OCI-LY3 (cell line): ENCODE data around the gene SPG7.
"Not testable (repeated sequence)": the region's sequence is repeated elsewhere in the genome, so short reads cannot be mapped to it uniquely, and the experiment has no call there.

Experiments
- H2AFZ ChIP-seq: fragments of 200-600, 300-600 bp; shearing (Covaris generic); 2 replicates; pipeline ENCODE4 v1.6.0; 2014; ENCODE audit warnings: antibody characterized with exemption, low read depth, low read length
- H3K27ac ChIP-seq: fragments of 200-600, 300-600 bp; sonication (generic); 2 replicates; pipeline ENCODE4 v1.5.1; 2014; ENCODE audit warnings: mild to moderate bottlenecking, low read length, moderate library complexity, mixed read lengths
- H3K27me3 ChIP-seq: fragments of 200-600, 300-600 bp; sonication (generic); 2 replicates; pipeline ENCODE4 v1.6.1; 2014; ENCODE audit warnings: low read depth, low read length, mixed read lengths
- H3K36me3 ChIP-seq: fragments of 200-600, 300-600 bp; sonication (generic); replicated peaks from 2 replicates; pipeline ENCODE3; 2014; ENCODE audit warnings: low read depth, low read length, mixed read lengths
- H3K4me1 ChIP-seq: fragments of 300-600, 200-600 bp; sonication (generic); 2 replicates; pipeline ENCODE4 v1.6.1; 2014; ENCODE audit warnings: low read length, mixed read lengths
- H3K4me2 ChIP-seq: fragments of 200-600, 300-600 bp; sonication (generic); 2 replicates; pipeline ENCODE4 v1.6.1; 2014; ENCODE audit warnings: low read length, mixed read lengths
- H3K4me3 ChIP-seq: fragments of 300-600, 200-600 bp; sonication (generic); 2 replicates; pipeline ENCODE4 v1.5.1; 2014; ENCODE audit warnings: antibody characterized with exemption, mild to moderate bottlenecking, low read length, moderate library complexity
- H3K79me2 ChIP-seq: fragments of 300-600, 200-600 bp; shearing (Covaris generic); 2 replicates; pipeline ENCODE4 v1.6.1; 2014; ENCODE audit warnings: mild to moderate bottlenecking, low read length, mixed read lengths
- H3K9ac ChIP-seq: fragments of 300-600, 200-600 bp; shearing (Covaris generic); 2 replicates; pipeline ENCODE4 v1.6.0; 2014; ENCODE audit warnings: mild to moderate bottlenecking, low read length, moderate library complexity
- H3K9me3 ChIP-seq: fragments of 200-600, 300-600 bp; shearing (Covaris generic); 2 replicates; pipeline ENCODE4 v1.6.1; 2014; ENCODE audit warnings: low read length, mixed read lengths; ENCODE audit not compliant: insufficient read depth
- H4K20me1 ChIP-seq: fragments of 200-600, 300-600 bp; sonication (generic); 2 replicates; pipeline ENCODE4 v1.6.1; 2016; ENCODE audit warnings: low read length, mixed read lengths; ENCODE audit not compliant: insufficient read depth
- CTCF ChIP-seq: fragments of 200-600, 300-600 bp; sonication (generic); IDR thresholded peaks from 2 replicates; pipeline ENCODE4 v1.5.1; 2014; ENCODE audit warnings: antibody characterized with exemption, low read length, low read depth
- EZH2phosphoT487 ChIP-seq: fragments of 200-600 bp; shearing (Covaris generic); IDR thresholded peaks from 2 replicates; pipeline ENCODE4 v1.6.1; 2018; ENCODE audit warnings: antibody characterized with exemption, mixed run types, low read depth

SPG7 gene

GRCh38 chr16:89463312-89463711, 44.9 kb upstream of the SPG7 start:
- not testable (repeated sequence) for H3K4me3 ChIP-seq, H3K27ac ChIP-seq, H3K27me3 ChIP-seq, H3K9me3 ChIP-seq, H2AFZ ChIP-seq, H3K4me2 ChIP-seq, H3K4me1 ChIP-seq, H3K9ac ChIP-seq
- H4K20me1 ChIP-seq: peaks cover 84% of the 10 kb centered on the region
- peaks cover 17% of the 10 kb centered on the region for H3K36me3 ChIP-seq
- H3K79me2 ChIP-seq: peaks cover 96% of the 10 kb centered on the region

DNA sequence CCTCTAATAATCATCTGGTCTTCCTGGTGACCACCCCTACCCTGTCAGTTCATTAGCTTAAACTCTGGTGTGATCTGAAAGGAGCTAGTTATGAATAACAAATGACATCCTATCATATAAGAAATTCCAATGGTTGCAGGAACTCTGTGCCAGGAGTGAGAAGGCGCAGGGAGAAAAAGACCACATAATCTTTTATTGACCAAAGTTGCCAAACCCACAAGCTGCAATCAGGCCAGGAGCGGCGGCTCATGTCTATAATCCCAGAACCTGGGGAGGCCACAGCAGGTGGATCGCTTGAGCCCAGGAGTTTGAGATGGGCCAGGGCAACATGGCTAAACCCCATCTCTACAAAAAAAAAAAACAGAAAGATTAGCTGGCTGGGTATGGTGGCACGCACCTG, 41.3 kb upstream of the SPG7 start:
- H3K9ac ChIP-seq: no peak overlapping the region
- H3K4me1 ChIP-seq: no peaks in the 10 kb centered on the region
- no peak for TF ChIP-seq CTCF
- no peak for TF ChIP-seq EZH2phosphoT487
- H3K4me2 ChIP-seq: no peak overlapping the region
- no peak overlapping the region for H3K27ac ChIP-seq
- H4K20me1 ChIP-seq: peaks cover 84% of the 10 kb centered on the region
- no peaks in the 10 kb centered on the region for H3K9me3 ChIP-seq
- H2AFZ ChIP-seq: no peak overlapping the region
- H3K79me2 ChIP-seq: peaks cover 96% of the 10 kb centered on the region
- no peaks in the 10 kb centered on the region for H3K27me3 ChIP-seq
- H3K4me3 ChIP-seq: no peak overlapping the region
- H3K36me3 ChIP-seq: peaks cover 15% of the 10 kb centered on the region

DNA sequence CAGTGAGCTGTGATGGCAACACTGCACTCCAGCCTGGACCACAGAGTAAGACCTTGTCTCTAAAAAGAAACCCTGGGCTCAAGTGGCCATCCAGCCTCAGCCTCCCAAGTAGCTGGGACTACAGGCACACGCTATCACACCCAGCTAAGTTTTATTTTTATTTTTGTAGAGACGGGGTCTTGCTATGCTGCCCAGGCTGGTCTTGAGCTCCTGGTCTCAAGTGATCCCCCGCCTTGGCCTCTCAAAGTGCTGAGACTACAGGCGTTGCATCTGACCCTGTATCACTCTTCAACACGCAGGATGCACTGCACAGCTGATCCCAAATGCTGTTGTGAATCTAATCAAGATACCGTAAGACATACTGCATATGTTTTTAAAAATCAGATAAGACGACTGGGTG, 40.8 kb upstream of the SPG7 start:
- Histone ChIP-seq H3K36me3 (peaks cover 18% of the 10 kb centered on the region), H3K27me3 (no peaks in the 10 kb centered on the region)
- TF ChIP-seq EZH2phosphoT487 (no peak), CTCF (no peak)

DNA sequence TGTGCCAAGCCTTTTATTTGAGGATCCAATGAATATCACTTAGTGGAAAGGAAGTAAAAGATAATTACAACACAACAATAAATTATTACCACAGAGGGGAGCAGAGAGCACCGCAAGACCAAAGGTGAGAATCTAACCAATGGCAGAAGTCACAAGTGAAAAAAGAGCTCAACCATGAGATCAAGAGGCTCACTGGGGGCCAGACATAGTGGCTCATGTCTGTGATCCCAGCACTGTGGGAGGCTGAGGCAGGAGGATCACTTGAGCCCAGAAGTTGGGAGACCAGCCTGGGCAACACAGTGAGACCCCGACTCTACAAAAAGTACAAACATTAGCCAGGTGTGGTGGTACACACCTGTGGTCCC, 35.5 kb upstream of the SPG7 start:
- Histone ChIP-seq H4K20me1 (peaks cover 100% of the 10 kb centered on the region), H3K27ac (no peak overlapping the region), H2AFZ (no peak overlapping the region), H3K27me3 (no peaks in the 10 kb centered on the region), H3K79me2 (peaks cover 100% of the 10 kb centered on the region), H3K36me3 (peaks cover 11% of the 10 kb centered on the region), H3K9ac (no peak overlapping the region), H3K4me2 (no peak overlapping the region), H3K4me1 (peaks cover 16% of the 10 kb centered on the region), H3K4me3 (no peak overlapping the region), H3K9me3 (no peaks in the 10 kb centered on the region)
- no peak for TF ChIP-seq CTCF
- TF ChIP-seq EZH2phosphoT487: no peak

More for the DNA sequence above, 40.8 kb upstream of the SPG7 start:
- H4K20me1 ChIP-seq: peaks cover 88% of the 10 kb centered on the region
- no peaks in the 10 kb centered on the region for H3K9me3 ChIP-seq
- H3K4me3 ChIP-seq: no peak overlapping the region
- no peak overlapping the region for H2AFZ ChIP-seq
- no peak overlapping the region for H3K9ac ChIP-seq
- H3K4me2 ChIP-seq: no peak overlapping the region
- peaks cover 98% of the 10 kb centered on the region for H3K79me2 ChIP-seq
- no peak overlapping the region for H3K27ac ChIP-seq
- H3K4me1 ChIP-seq: no peaks in the 10 kb centered on the region

GRCh38 chr16:89473136-89473712, 35.0 kb upstream of the SPG7 start:
- peaks cover 22% of the 10 kb centered on the region for H3K4me1 ChIP-seq
- H3K27me3 ChIP-seq: no peaks in the 10 kb centered on the region
- no peak overlapping the region for H3K9ac ChIP-seq
- no peak overlapping the region for H3K27ac ChIP-seq
- peaks cover 100% of the 10 kb centered on the region for H4K20me1 ChIP-seq
- H3K4me2 ChIP-seq: no peak overlapping the region
- H2AFZ ChIP-seq: no peak overlapping the region
- no peaks in the 10 kb centered on the region for H3K9me3 ChIP-seq
- H3K36me3 ChIP-seq: peaks cover 8% of the 10 kb centered on the region
- TF ChIP-seq CTCF (no peak), EZH2phosphoT487 (no peak)
- H3K79me2 ChIP-seq: peaks cover 100% of the 10 kb centered on the region
- no peak overlapping the region for H3K4me3 ChIP-seq
